HG02642 (cell line): ENCODE measurements around the gene DEDD.

Experiments
- ATAC-seq: cut with Tn5 transposase; IDR thresholded peaks from one replicate; pipeline ENCODE4 v1.9.1; 2021; ENCODE audit warnings: mild to moderate bottlenecking; ENCODE audit not compliant: unreplicated experiment, poor library complexity

DEDD gene

GRCh38 chr1:161079436-161080110 is 52.9 kb downstream of the DEDD start:
- ATAC-seq = no peak

- no peak for ATAC-seq
Observed at GRCh38 chr1:161077426-161077825, 55.0 kb downstream of the DEDD start.

GRCh38 chr1:161076410-161076809 is 56.1 kb downstream of the DEDD start:
- no peak for ATAC-seq

- no peak for ATAC-seq
Observed at GRCh38 chr1:161074676-161075368, 57.6 kb downstream of the DEDD start.

- no peak for ATAC-seq
Observed at GRCh38 chr1:161073474-161074121, 58.9 kb downstream of the DEDD start.

GRCh38 chr1:161072751-161073449 is 59.6 kb downstream of the DEDD start:
- ATAC-seq = no peak

GRCh38 chr1:161071886-161072371 is 60.5 kb downstream of the DEDD start:
- no peak for ATAC-seq
